H1 (cell line): ENCODE results near the gene ENTREP1. TPM values are rescaled to one million over a fixed set of nuclear protein-coding genes. Genes with fewer than 3 reads are reported as not detected.

Source experiments
- CTCF ChIA-PET: fragments of 300-600 bp; sonication (Branson Sonifier 250); formaldehyde crosslinking; loops from one replicate; lab custom pipeline; 2021; ENCODE audit not compliant: partially characterized antibody; lab: Charles Lee
- POLR2A ChIA-PET: fragments of 300-600 bp; sonication (Branson Sonifier 250); formaldehyde crosslinking; loops from one replicate; lab custom pipeline; 2021; ENCODE audit warnings: inconsistent platforms; ENCODE audit not compliant: partially characterized antibody; lab: Charles Lee
- DNase-seq, 2 experiments: peaks; one replicate each; pipeline versions ENCODE4 v3.0.0 to v3.0.0-alpha.2; 2010 to 2022; ENCODE audit warnings: low spot score in 2 of 2, low read depth in 1 of 2, mixed read lengths in 1 of 2
- FAIRE-seq: peaks from 2 replicates; lab custom pipeline; 2011; peaks lifted over from hg19 to GRCh38; lab: Jason Lieb, UNC
- H2AFZ ChIP-seq: 2 replicates; pipeline ENCODE4 v1.8.1; 2012; ENCODE audit warnings: low read length, inconsistent platforms
- H2AK5ac ChIP-seq: 2 replicates; pipeline ENCODE4 v1.6.1; 2013; ENCODE audit warnings: low read depth, low read length
- H2BK120ac ChIP-seq: replicated peaks from 2 replicates; pipeline ENCODE3; 2013; ENCODE audit warnings: low read depth, low read length, inconsistent platforms
- H2BK12ac ChIP-seq: 2 replicates; pipeline ENCODE4 v1.6.1; 2013; ENCODE audit warnings: low read depth, low read length
- H2BK15ac ChIP-seq: 2 replicates; pipeline ENCODE4 v1.6.1; 2013; ENCODE audit warnings: low read length
- H2BK20ac ChIP-seq: 2 replicates; pipeline ENCODE4 v1.6.1; 2013; ENCODE audit warnings: low read length
- H2BK5ac ChIP-seq: 2 replicates; pipeline ENCODE4 v1.6.1; 2013; ENCODE audit warnings: low read depth, low read length
- H3K14ac ChIP-seq: 2 replicates; pipeline ENCODE4 v1.6.1; 2013; ENCODE audit warnings: inconsistent platforms; ENCODE audit not compliant: insufficient read length
- H3K18ac ChIP-seq: 2 replicates; pipeline ENCODE4 v1.6.1; 2013; ENCODE audit warnings: low read length; ENCODE audit errors: extremely low read depth
- H3K23ac ChIP-seq: 2 replicates; pipeline ENCODE4 v1.6.1; 2013; ENCODE audit warnings: inconsistent platforms; ENCODE audit not compliant: insufficient read length
- H3K23me2 ChIP-seq: 2 replicates; pipeline ENCODE4 v1.6.1; 2013; ENCODE audit warnings: low read depth, low read length
- H3K27ac ChIP-seq: 2 replicates; pipeline ENCODE4 v1.6.1; 2011; ENCODE audit warnings: low read depth, low read length, inconsistent platforms
- H3K27me3 ChIP-seq, 4 experiments: replicated peaks in 1 of 4; 1 replicate in 1 of 4; 2 replicates in 3 of 4; pipeline versions ENCODE4 v1.6.1 to v1.8.1; 2011 to 2013; ENCODE audit warnings: low read length in 3 of 4, mild to moderate bottlenecking in 3 of 4, inconsistent platforms in 2 of 4, mixed read lengths in 2 of 4, moderate library complexity in 1 of 4; ENCODE audit not compliant: control insufficient read depth in 3 of 4, insufficient read depth in 3 of 4; ENCODE audit errors: extremely low read depth in 1 of 4
- H3K36me3 ChIP-seq, 4 experiments: 2 replicates each; pipeline versions ENCODE4 v1.6.1 to v1.8.1; 2011 to 2013; ENCODE audit warnings: mild to moderate bottlenecking in 4 of 4, low read length in 3 of 4, moderate library complexity in 2 of 4, control low read depth in 1 of 4, inconsistent platforms in 1 of 4; ENCODE audit not compliant: insufficient read depth in 4 of 4, control insufficient read depth in 2 of 4
- H3K4ac ChIP-seq: replicated peaks from 2 replicates; pipeline ENCODE3; 2013; ENCODE audit warnings: low read length, low read depth, mixed read lengths, inconsistent platforms; ENCODE audit not compliant: insufficient read length
- H3K4me1 ChIP-seq, 4 experiments: replicated peaks in 1 of 4; 1 replicate in 1 of 4; 2 replicates in 3 of 4; pipeline versions ENCODE4 v1.6.1 to v1.8.1; 2011 to 2013; ENCODE audit warnings: low read length in 3 of 4, inconsistent platforms in 2 of 4, mixed read lengths in 1 of 4; ENCODE audit not compliant: insufficient read depth in 4 of 4, control insufficient read depth in 3 of 4
- H3K4me2 ChIP-seq, 2 experiments: 2 replicates each; pipeline versions ENCODE4 v1.6.1 to v1.8.1; 2011 to 2013; ENCODE audit warnings: low read depth in 2 of 2, low read length in 2 of 2, control low read depth in 1 of 2, inconsistent platforms in 1 of 2, mild to moderate bottlenecking in 1 of 2; ENCODE audit not compliant: insufficient read depth in 1 of 2
- H3K4me3 ChIP-seq, 4 experiments: fragments of 200-600, 300-600 bp in 1 of 4; sonication (generic), shearing (Covaris generic), sonication (Bioruptor Twin) in 1 of 4; 2 replicates each; pipeline versions ENCODE4 v1.5.1 to v1.8.1; 2011 to 2016; ENCODE audit warnings: low read length in 4 of 4, low read depth in 3 of 4, control low read depth in 2 of 4, inconsistent platforms in 2 of 4, mild to moderate bottlenecking in 2 of 4, mixed read lengths in 1 of 4, moderate library complexity in 1 of 4; ENCODE audit not compliant: insufficient read depth in 2 of 4; ENCODE audit errors: extremely low read depth in 1 of 4
- H3K56ac ChIP-seq: replicated peaks from 2 replicates; pipeline ENCODE3; 2013; ENCODE audit warnings: low read depth, mild to moderate bottlenecking, mixed read lengths, low read length, inconsistent platforms; ENCODE audit not compliant: insufficient read length
- H3K79me1 ChIP-seq: 2 replicates; pipeline ENCODE4 v1.6.1; 2013; ENCODE audit warnings: low read depth, low read length, control low read depth
- H3K79me2 ChIP-seq, 2 experiments: 2 replicates each; pipeline versions ENCODE4 v1.6.1 to v1.8.1; 2012 to 2013; ENCODE audit warnings: low read length in 2 of 2, mild to moderate bottlenecking in 2 of 2, inconsistent platforms in 1 of 2; ENCODE audit not compliant: insufficient read depth in 2 of 2, control insufficient read depth in 1 of 2
- H3K9ac ChIP-seq, 4 experiments: replicated peaks in 1 of 4; 1 replicate in 1 of 4; 2 replicates in 3 of 4; pipeline versions ENCODE4 v1.6.1 to v1.8.1; 2011 to 2013; ENCODE audit warnings: low read depth in 3 of 4, low read length in 3 of 4, control low read depth in 2 of 4, mild to moderate bottlenecking in 2 of 4, moderate library complexity in 2 of 4, inconsistent platforms in 1 of 4; ENCODE audit errors: extremely low read depth in 1 of 4
- H3K9me3 ChIP-seq, 2 experiments: 2 replicates each; pipeline versions ENCODE4 v1.6.1 to v1.8.1; 2012 to 2013; ENCODE audit warnings: mild to moderate bottlenecking in 2 of 2, moderate library complexity in 2 of 2, control low read depth in 1 of 2, inconsistent platforms in 1 of 2, low read depth in 1 of 2, low read length in 1 of 2, mixed read lengths in 1 of 2; ENCODE audit not compliant: insufficient read depth in 2 of 2
- H4K20me1 ChIP-seq, 2 experiments: replicated peaks in 1 of 2; 2 replicates each; pipeline versions ENCODE3 to v1.8.1; 2011 to 2013; ENCODE audit warnings: inconsistent platforms in 2 of 2, low read length in 2 of 2, mild to moderate bottlenecking in 1 of 2; ENCODE audit not compliant: insufficient read depth in 2 of 2, control insufficient read depth in 1 of 2
- H4K5ac ChIP-seq: 2 replicates; pipeline ENCODE4 v1.6.1; 2013; ENCODE audit warnings: low read length, low read depth, mixed read lengths, inconsistent platforms; ENCODE audit not compliant: insufficient read length
- H4K8ac ChIP-seq: 2 replicates; pipeline ENCODE4 v1.8.0; 2013; ENCODE audit warnings: mild to moderate bottlenecking, moderate library complexity, low read length, inconsistent platforms; ENCODE audit not compliant: insufficient read depth; ENCODE audit errors: extremely low read depth
- H4K91ac ChIP-seq: replicated peaks from 2 replicates; pipeline ENCODE3; 2013; ENCODE audit warnings: low read length, mixed read lengths, inconsistent platforms; ENCODE audit not compliant: insufficient read length
- FOSL1 ChIP-seq: IDR thresholded peaks from 2 replicates; pipeline ENCODE4 v1.6.1; 2011; ENCODE audit warnings: mild to moderate bottlenecking, low read depth, low read length, moderate library complexity; ENCODE audit not compliant: insufficient read depth
- TEAD4 ChIP-seq: IDR thresholded peaks from 2 replicates; pipeline ENCODE4 v1.6.1; 2012; ENCODE audit warnings: low read depth, low read length, inconsistent platforms, mixed read lengths
- WGBS, 2 experiments: shearing (Covaris generic) in 1 of 2; methylation state at CpG; one replicate each; pipeline versions ENCODE4 v1.1.6 to v1.1.7; 2013 to 2015; ENCODE audit warnings: low lambda C conversion rate in 2 of 2, mixed read lengths in 2 of 2, inconsistent platforms in 1 of 2, low coverage in 1 of 2, missing lambda C conversion rate in 1 of 2; ENCODE audit not compliant: insufficient replicate concordance in 2 of 2, insufficient coverage in 1 of 2, insufficient read length in 1 of 2; ENCODE audit errors: extremely low coverage in 1 of 2, missing lambda C conversion rate in 1 of 2; 5-methylcytosine and 5-hydroxymethylcytosine counted together
- polyA plus RNA-seq, 7 experiments: library from polyadenylated mRNA; depleted of rRNA in 3 of 7; stranded (reverse) in 5 of 7; unstranded in 2 of 7; fragments of >200 nt in 5 of 7; fragments of 200-250 nt in 2 of 7; gene quantifications; 1 replicate in 5 of 7; 2 replicates in 1 of 7; 4 replicates in 1 of 7; pipeline versions ENCODE4 v1.2.1 to v1.2.3, GENCODE V29; 2011 to 2013; ENCODE audit warnings: missing spikeins in 2 of 7, mixed read lengths in 2 of 7
- total RNA-seq: library from RNA; stranded (reverse); fragmentation: NEBNext Ultra II Directional; extraction: Animal tissue kit (Norgen Biotek cat#: 25700); gene quantifications from 2 replicates; pipeline ENCODE4 v1.2.1, GENCODE V29; 2021

The ENTREP1 gene
- total and polyA plus RNA-seq, 2 of the 8 experiments (the other 6 are each of a cell fraction or from before 2014, with no cell fraction given), result 15.3 to 25.0 TPM

DNA sequence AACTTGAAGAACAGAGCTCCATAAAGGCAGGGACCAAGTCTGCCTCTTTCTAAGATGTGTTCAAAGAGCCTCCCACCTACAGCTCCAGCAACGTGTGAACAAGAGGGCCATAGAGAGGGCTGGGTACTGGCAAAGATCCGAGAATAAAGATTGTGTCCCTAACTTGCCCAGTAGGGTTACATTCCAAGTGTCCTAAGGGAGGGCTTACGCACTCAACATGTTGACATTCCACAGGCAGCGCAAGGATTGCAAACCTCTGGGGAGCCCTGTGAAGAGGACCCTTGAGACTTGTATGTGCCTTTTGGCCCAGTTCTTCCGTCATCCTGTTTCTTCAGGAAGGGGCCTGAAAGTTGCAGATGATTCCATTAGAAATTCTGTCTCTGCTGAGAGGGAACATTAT is 48.2 kb upstream of the ENTREP1 start:
- Histone ChIP-seq H3K36me3 (no peaks in the 10 kb centered on the region), H3K27ac (no peak overlapping the region), H3K18ac (no peak overlapping the region), H2BK20ac (no peak overlapping the region), H4K5ac (no peak overlapping the region), H3K4ac (no peak overlapping the region), H3K14ac (no peak overlapping the region), H3K9me3 (peaks cover 0 to 4% of the 10 kb centered on the region in 2 experiments; a peak in 1 of 4 replicates), H3K23me2 (no peaks in the 10 kb centered on the region), H4K8ac (no peak overlapping the region), H3K4me2 (no peak overlapping the region), H3K4me3 (no peak overlapping the region), H3K9ac (no peak overlapping the region), H3K27me3 (no peaks in the 10 kb centered on the region), H2BK15ac (no peak overlapping the region), H2BK5ac (0 out of 2 replicates have a peak overlapping the region, but pooled peaks have one; percentile 40), H3K23ac (no peak overlapping the region), H2BK12ac (no peak overlapping the region), H3K56ac (no peak overlapping the region), H4K20me1 (no peaks in the 10 kb centered on the region), H4K91ac (no peak overlapping the region), H3K79me1 (no peaks in the 10 kb centered on the region), H3K4me1 (no peaks in the 10 kb centered on the region), H2AFZ (no peak overlapping the region), H2BK120ac (no peak overlapping the region), H3K79me2 (no peaks in the 10 kb centered on the region), H2AK5ac (no peak overlapping the region)
- peak; percentile 72; the same call in 1 of the 2 replicates for TF ChIP-seq TEAD4
- no peak for TF ChIP-seq FOSL1
- DNase-seq, result no peak
- 90% methylated on average over 5 of the region's 5 CpGs; no CpG with 5 or more reads in 1 of the 2 experiments for WGBS, 2 experiments
- FAIRE-seq, result no peak
- CTCF ChIA-PET, result interaction anchor here (0.9 kb wide), 1 partner anchor 9 kb away, joined by 3 read pairs; no protein-coding TSS in a partner anchor
- POLR2A ChIA-PET, result no interaction called here
